Measurements from ENCODE around the gene CLNK. TPM values are rescaled to one million over a fixed set of nuclear protein-coding genes. Genes with fewer than 3 reads are reported as not detected.

Gene CLNK
- total RNA-seq, 2 experiments from 2014 or later = not detected

DNA sequence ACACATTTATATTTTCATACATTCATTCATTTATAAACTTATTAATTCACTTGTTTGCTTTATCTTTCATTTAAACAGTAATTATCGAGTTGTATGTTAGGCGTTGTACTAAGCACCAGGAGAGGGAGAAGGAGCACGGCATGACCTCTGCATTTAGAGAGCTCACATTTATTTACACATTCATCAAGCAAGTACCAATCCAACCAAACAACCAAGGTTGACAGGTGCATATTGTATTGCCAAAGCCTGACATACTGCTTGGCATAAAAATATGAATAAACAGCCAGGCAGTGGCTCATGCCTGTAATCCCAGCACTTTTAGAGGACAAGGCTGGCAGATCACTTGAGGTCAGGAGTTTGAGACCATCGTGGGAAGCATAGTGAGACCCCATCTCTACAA lies 37.0 kb upstream of the CLNK start:
- Mint-ChIP-seq H3K36me3 (ENCODE audit: low read depth) (no peaks in the 10 kb centered on the region), H3K4me1 (ENCODE audit: low read depth) (peaks cover 10% of the 10 kb centered on the region), H3K27me3 (ENCODE audit: low read depth) (no peaks in the 10 kb centered on the region), H3K4me3 (no peak overlapping the region), H3K9me3 (no peaks in the 10 kb centered on the region), H3K27ac (no peak overlapping the region)
- CTCF ChIA-PET = interaction anchor here (0.6 kb wide), 1 partner anchor 266 kb away, joined by 3 read pairs; no protein-coding TSS in a partner anchor
- no peak for DNase-seq
- intact Hi-C loops (cut with micrococcal nuclease) = no loop called here

DNA sequence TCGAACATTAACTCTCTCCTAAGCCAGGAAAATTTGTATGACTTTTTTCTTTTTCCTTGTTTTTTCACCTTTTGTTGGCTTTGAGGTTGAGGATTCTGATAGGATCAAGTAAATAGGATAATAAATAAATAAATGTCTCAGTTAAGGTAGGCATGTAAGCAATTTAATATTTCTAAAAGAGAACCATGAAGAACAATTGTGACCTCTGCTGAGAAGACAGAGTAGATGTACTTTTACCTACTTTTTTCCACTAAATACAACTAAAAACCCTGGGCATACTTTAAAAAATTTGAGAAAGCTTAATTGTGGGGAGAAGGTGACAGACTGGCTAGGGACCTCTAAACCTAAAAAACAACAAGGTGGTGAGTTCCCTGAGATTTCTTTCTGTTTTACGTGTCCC lies 31.6 kb upstream of the CLNK start:
- no peak overlapping the region for H3K27ac Mint-ChIP-seq
- intact Hi-C loops (cut with micrococcal nuclease) = no loop called here
- no peak overlapping the region for H3K4me3 Mint-ChIP-seq
- peaks cover 5% of the 10 kb centered on the region for H3K9me3 Mint-ChIP-seq
- peaks cover 2% of the 10 kb centered on the region for H3K4me1 Mint-ChIP-seq (ENCODE audit: low read depth)
- H3K36me3 Mint-ChIP-seq (ENCODE audit: low read depth) = no peaks in the 10 kb centered on the region
- H3K27me3 Mint-ChIP-seq (ENCODE audit: low read depth) = peaks cover 4% of the 10 kb centered on the region
- CTCF ChIA-PET = no interaction called here
- no peak for DNase-seq

DNA sequence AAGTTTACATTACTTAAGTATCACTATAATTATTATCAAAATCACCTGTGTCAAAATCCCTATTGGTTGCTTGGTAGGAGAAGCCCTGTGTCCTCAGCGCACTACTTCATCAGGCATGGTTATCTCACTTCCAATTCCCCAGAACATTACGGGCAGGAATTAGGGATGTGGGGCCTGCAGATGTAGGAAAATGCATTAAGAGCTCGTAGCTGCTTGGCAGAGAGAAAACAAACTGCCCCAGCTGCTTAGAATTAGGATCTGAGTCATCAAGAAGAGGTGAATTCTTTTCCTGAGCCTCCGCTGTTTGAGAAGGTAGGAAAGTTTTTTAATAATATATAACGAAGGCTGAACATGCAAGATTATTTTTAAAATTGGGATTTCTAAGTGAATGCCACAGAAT lies 31.1 kb upstream of the CLNK start:
- Mint-ChIP-seq H3K36me3 (ENCODE audit: low read depth) (no peaks in the 10 kb centered on the region), H3K27ac (no peak overlapping the region), H3K4me3 (no peak overlapping the region), H3K4me1 (ENCODE audit: low read depth) (peaks cover 2% of the 10 kb centered on the region), H3K27me3 (ENCODE audit: low read depth) (peaks cover 4% of the 10 kb centered on the region), H3K9me3 (peaks cover 5% of the 10 kb centered on the region)
- CTCF ChIA-PET = no interaction called here
- intact Hi-C loops (cut with micrococcal nuclease) = no loop called here
- no peak for DNase-seq

DNA sequence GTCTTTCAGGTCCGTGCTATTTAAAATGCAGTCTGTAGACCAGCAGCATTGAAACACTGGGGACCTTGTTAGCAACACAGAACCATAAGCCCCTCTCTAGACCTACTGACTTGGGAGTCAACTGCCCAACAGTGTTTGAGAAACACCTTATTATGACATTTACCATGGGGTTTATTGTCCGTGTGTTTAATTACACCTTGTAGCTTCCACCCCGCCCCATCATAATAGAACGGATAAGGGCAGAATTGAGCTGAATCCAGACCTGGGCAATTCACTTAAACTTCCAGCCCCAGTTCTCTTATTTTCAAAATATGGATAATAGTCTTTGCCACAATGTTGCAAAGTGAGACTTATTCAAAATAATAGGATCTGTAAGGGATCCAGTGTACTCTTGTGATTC lies 30.6 kb upstream of the CLNK start:
- intact Hi-C loops (cut with micrococcal nuclease) = no loop called here
- Mint-ChIP-seq H3K9me3 (peaks cover 5% of the 10 kb centered on the region), H3K4me1 (ENCODE audit: low read depth) (peaks cover 2% of the 10 kb centered on the region), H3K27ac (no peak overlapping the region), H3K4me3 (no peak overlapping the region), H3K27me3 (ENCODE audit: low read depth) (peaks cover 4% of the 10 kb centered on the region), H3K36me3 (ENCODE audit: low read depth) (no peaks in the 10 kb centered on the region)
- CTCF ChIA-PET = no interaction called here
- DNase-seq = no peak

DNA sequence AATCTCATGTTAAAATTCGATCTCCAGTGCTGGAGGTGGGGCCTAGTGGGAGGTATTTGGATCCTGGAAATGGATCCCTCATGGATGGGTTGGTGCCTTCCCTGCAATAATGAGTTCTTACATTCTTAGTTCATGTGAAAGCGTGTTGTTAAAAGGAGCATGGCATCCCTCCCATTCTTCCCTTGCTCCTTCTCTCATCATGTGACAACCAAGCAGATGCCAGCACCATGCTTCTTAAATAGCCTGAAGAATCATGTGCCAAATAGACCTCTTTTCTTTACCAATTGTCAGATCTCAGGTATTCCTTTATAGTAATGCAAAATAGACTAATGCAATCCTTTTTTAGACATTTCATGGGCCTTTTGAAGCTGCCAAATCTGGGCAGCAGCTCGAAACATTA lies 29.0 kb upstream of the CLNK start:
- CTCF ChIA-PET = no interaction called here
- Mint-ChIP-seq H3K9me3 (peaks cover 5% of the 10 kb centered on the region), H3K4me1 (ENCODE audit: low read depth) (no peaks in the 10 kb centered on the region), H3K27me3 (ENCODE audit: low read depth) (peaks cover 4% of the 10 kb centered on the region), H3K4me3 (no peak overlapping the region), H3K36me3 (ENCODE audit: low read depth) (no peaks in the 10 kb centered on the region), H3K27ac (no peak overlapping the region)
- intact Hi-C loops (cut with micrococcal nuclease) = no loop called here
- no peak for DNase-seq

DNA sequence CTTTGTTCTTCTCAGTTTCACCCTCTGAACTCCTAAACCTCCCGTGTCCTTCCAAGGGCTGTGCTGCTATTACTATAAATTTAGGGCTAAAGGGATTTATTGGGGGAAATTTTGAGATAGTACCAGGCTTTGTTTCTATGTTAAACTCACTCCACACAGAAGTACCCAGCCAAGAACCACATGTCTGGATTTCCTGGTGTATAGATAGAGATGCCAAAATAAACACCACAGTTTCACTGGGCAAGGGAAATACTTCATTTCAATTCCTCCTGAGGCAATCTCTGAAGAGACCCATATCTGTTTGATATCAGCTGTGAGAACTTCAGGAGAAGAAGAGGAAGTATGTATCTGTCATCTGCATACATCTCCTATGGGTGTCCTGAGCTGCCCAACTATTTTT lies 21.7 kb upstream of the CLNK start:
- no peak for DNase-seq
- no peak overlapping the region for H3K27ac Mint-ChIP-seq
- CTCF ChIA-PET = no interaction called here
- H3K9me3 Mint-ChIP-seq = no peaks in the 10 kb centered on the region
- H3K4me3 Mint-ChIP-seq = no peak overlapping the region
- H3K27me3 Mint-ChIP-seq (ENCODE audit: low read depth) = no peaks in the 10 kb centered on the region
- no peaks in the 10 kb centered on the region for H3K36me3 Mint-ChIP-seq (ENCODE audit: low read depth)
- intact Hi-C loops (cut with micrococcal nuclease) = no loop called here
- no peaks in the 10 kb centered on the region for H3K4me1 Mint-ChIP-seq (ENCODE audit: low read depth)

DNA sequence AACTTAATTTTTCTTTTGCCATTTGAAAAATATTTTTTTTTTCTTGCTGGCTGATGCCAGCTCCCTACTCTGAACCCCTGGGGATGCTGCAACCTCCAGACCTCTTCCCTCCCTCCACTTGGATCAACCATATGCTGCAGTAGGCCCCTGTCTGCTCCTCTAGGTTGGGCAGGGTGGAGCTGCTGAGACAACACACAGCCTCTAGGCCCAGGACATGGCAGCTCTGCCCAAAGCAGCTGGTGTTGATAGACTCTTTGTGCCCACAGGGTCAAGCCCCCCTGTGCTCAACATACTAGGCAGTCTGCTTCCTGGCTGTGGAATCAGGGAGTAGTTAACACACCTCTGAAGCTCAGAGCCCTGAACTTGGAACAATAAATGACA lies 19.9 kb upstream of the CLNK start:
- DNase-seq = no peak
- Mint-ChIP-seq H3K36me3 (ENCODE audit: low read depth) (no peaks in the 10 kb centered on the region), H3K4me1 (ENCODE audit: low read depth) (no peaks in the 10 kb centered on the region), H3K27me3 (ENCODE audit: low read depth) (no peaks in the 10 kb centered on the region), H3K9me3 (no peaks in the 10 kb centered on the region), H3K4me3 (no peak overlapping the region), H3K27ac (no peak overlapping the region)
- CTCF ChIA-PET = no interaction called here
- intact Hi-C loops (cut with micrococcal nuclease) = no loop called here

DNA sequence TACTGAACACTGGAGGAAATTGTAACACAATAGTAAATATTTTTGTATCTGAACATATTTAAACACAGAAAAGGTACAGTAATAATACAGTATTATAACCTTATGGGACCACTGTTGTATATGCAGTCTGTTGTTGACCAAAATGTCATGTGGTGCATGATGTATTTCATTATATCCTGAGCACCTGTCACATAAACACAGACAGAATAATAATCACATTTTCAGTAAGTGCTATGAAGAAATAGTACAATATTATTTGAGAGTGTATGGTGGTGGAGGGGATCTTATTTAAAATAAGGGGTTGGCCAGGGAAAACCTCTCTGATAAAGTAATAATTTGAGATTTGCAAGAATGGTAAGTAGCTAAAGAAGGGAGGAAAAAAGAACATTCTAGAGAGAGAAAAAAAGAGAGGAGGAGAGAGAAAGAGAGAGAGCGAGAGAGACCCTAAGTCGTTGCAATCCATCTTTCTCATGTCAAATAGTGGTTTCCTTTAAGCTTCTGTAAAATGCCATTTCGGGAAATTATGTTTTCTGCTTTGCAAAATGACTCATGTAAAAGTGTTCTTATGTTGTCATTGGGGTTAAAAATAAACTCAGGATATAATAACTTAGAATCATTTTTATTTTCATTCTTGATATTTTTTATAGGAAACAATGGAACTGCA lies 19.3 kb upstream of the CLNK start:
- no peak overlapping the region for H3K4me3 Mint-ChIP-seq
- H3K4me1 Mint-ChIP-seq (ENCODE audit: low read depth) = no peaks in the 10 kb centered on the region
- no peaks in the 10 kb centered on the region for H3K36me3 Mint-ChIP-seq (ENCODE audit: low read depth)
- H3K27ac Mint-ChIP-seq = no peak overlapping the region
- H3K9me3 Mint-ChIP-seq = no peaks in the 10 kb centered on the region
- intact Hi-C loops (cut with micrococcal nuclease) = no loop called here
- CTCF ChIA-PET = no interaction called here
- DNase-seq = no peak
- H3K27me3 Mint-ChIP-seq (ENCODE audit: low read depth) = no peaks in the 10 kb centered on the region

DNA sequence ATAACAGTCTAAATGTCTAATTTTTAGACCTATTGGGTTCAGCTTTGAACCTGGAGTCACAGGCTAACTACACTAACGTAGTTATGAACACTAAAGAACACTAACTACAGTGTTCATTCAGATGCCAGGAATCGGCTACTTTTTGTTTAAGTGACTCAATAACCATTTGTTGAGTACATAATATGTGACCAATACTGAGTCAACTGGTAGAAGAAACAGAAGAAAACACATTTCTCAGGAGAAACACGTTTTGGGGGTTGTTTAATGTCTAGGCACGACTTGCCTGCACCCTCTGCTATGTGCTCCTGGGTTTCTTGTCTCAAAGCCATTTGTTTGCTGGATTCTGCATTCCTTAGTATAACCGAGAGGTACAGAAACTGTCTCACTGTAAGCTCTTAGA lies 18.6 kb upstream of the CLNK start:
- Mint-ChIP-seq H3K4me1 (ENCODE audit: low read depth) (no peaks in the 10 kb centered on the region), H3K27ac (no peak overlapping the region), H3K36me3 (ENCODE audit: low read depth) (no peaks in the 10 kb centered on the region), H3K9me3 (no peaks in the 10 kb centered on the region), H3K27me3 (ENCODE audit: low read depth) (no peaks in the 10 kb centered on the region), H3K4me3 (no peak overlapping the region)
- CTCF ChIA-PET = no interaction called here
- intact Hi-C loops (cut with micrococcal nuclease) = no loop called here
- DNase-seq = no peak

DNA sequence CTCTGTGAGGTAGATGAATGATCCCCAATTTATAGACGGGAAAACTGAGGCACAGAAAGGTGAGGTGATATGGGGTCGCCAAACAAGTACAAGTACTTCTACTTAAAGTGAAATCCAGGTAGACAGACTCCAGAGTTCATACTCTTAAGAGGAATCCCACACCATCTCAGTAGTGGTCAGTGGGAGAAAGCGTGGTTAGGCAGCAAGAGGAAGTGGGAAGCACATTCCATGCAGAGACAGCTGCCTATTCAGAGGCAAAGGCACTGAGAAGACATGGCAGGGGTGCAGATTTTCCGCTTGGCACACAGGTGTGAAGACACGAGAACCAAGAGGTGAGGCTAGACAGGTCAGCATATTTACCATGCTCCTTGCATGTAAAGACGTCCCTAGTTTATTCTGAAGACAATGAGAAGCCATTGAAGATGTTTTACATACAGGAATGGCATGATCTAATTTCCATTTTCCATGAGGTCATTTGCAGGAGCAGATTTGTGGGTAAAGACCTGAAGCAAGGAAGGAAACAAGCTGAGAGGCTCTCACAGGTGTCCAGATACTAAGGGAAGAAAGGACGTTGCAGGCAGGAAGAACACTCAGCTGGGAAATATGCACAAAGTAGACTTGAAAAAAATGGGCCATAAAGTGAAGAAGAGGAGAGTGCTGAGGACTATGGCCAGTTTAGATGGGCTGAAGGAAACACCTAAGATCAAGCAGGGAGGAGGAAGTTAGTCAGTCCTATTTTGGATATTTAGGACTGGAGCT lies 17.3 kb upstream of the CLNK start:
- intact Hi-C loops (cut with micrococcal nuclease) = no loop called here
- no peaks in the 10 kb centered on the region for H3K4me1 Mint-ChIP-seq (ENCODE audit: low read depth)
- H3K27ac Mint-ChIP-seq = no peak overlapping the region
- no peaks in the 10 kb centered on the region for H3K27me3 Mint-ChIP-seq (ENCODE audit: low read depth)
- H3K36me3 Mint-ChIP-seq (ENCODE audit: low read depth) = no peaks in the 10 kb centered on the region
- no peak for DNase-seq
- no peak overlapping the region for H3K4me3 Mint-ChIP-seq
- CTCF ChIA-PET = no interaction called here
- H3K9me3 Mint-ChIP-seq = no peaks in the 10 kb centered on the region

DNA sequence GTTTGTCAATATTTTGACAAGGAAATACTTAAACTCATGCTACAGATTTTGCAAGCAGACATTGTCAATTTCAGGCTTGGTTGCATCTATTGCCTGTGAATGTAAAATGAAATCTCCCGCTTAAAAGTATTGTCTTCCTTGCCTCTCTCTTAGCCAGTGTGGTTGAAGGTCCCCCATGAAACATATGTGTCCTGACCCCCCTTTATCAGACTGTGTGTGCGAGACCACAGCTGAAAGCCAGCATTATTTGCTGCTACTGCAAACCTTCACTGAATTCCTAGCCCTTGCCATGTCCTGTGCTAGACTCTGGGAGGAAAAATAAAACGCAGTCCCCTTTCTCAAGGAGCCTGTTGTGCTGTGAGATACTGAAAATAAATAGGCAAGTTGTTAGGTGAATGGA lies 16.6 kb upstream of the CLNK start:
- H3K27ac Mint-ChIP-seq = no peak overlapping the region
- no peak overlapping the region for H3K4me3 Mint-ChIP-seq
- H3K27me3 Mint-ChIP-seq (ENCODE audit: low read depth) = no peaks in the 10 kb centered on the region
- DNase-seq = no peak
- CTCF ChIA-PET = no interaction called here
- no peaks in the 10 kb centered on the region for H3K36me3 Mint-ChIP-seq (ENCODE audit: low read depth)
- H3K4me1 Mint-ChIP-seq (ENCODE audit: low read depth) = no peaks in the 10 kb centered on the region
- no peaks in the 10 kb centered on the region for H3K9me3 Mint-ChIP-seq
- intact Hi-C loops (cut with micrococcal nuclease) = no loop called here

DNA sequence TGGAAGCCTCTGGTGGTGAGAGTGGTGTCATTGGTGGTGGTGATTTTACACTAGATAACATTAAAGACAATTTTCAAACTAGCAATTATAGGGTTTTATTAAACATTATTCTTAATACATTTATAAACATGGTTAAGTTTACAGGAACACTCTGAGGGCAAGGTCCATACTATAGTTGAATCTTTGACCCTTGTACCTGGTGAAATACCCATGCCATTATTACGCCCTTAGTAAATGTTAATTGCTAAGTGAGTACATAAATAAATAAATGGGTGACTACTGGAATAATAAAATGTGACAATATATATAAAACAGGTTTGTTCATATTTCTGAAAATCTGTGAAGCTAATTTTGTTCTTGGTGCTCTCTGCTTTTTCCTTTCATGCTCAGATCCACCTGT lies 13.6 kb upstream of the CLNK start:
- no peak overlapping the region for H3K27ac Mint-ChIP-seq
- H3K27me3 Mint-ChIP-seq (ENCODE audit: low read depth) = no peaks in the 10 kb centered on the region
- H3K4me3 Mint-ChIP-seq = no peak overlapping the region
- H3K36me3 Mint-ChIP-seq (ENCODE audit: low read depth) = no peaks in the 10 kb centered on the region
- H3K9me3 Mint-ChIP-seq = no peaks in the 10 kb centered on the region
- DNase-seq = no peak
- CTCF ChIA-PET = no interaction called here
- no peaks in the 10 kb centered on the region for H3K4me1 Mint-ChIP-seq (ENCODE audit: low read depth)
- intact Hi-C loops (cut with micrococcal nuclease) = no loop called here

DNA sequence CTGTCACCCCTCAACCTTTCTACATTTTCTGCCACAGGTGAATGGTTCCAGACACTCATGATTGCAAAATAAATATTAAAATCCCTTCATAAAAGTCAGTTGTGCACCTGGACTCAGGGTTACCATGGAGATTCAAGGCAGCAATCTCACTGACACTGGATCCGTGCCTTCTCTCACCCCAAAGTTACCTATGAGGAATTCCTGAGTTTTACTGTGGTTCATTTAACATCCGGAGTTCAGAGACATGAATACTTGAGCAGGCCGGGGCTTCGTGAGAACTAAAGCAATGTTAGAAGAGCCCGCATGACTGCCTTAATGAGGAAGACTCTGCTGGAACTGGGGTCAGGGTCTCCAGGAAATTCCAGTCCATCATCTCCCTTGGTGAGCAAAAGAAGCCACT lies 12.5 kb upstream of the CLNK start:
- Mint-ChIP-seq H3K9me3 (no peaks in the 10 kb centered on the region), H3K4me3 (no peak overlapping the region), H3K4me1 (ENCODE audit: low read depth) (no peaks in the 10 kb centered on the region), H3K27ac (no peak overlapping the region), H3K36me3 (ENCODE audit: low read depth) (no peaks in the 10 kb centered on the region), H3K27me3 (ENCODE audit: low read depth) (no peaks in the 10 kb centered on the region)
- DNase-seq = no peak
- CTCF ChIA-PET = no interaction called here
- intact Hi-C loops (cut with micrococcal nuclease) = no loop called here

Measured in activated naive CD4-positive, alpha-beta T cell treated with anti-CD3 and anti-CD28 coated beads for 36 hours (primary cell).